ENCODE measurements around the gene STAB2. TPM values are rescaled to one million over a fixed set of nuclear protein-coding genes. Genes with fewer than 3 reads are reported as not detected.

Gene STAB2
- polyA plus RNA-seq, 1 donor from 2014 or later = not detected

DNA sequence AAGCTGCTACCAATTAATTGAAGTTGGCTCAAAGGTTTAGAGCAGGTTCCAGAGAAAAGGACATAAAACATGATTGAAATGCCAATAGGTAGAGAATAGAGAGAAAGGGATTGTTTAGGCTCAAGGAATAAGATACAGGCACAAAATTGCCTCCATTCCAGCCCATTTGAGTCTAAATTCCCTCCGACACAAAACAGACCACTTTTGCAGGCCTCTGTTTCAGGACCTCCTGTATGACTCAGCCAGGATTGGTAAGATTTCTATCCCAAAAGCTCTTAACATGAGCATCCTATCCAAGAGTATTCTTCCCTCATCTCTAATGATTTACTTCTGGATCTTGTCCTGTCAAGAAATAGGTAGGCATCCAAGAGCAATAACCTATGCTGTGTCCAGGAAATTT is 123.5 kb downstream of the STAB2 start:
- Histone ChIP-seq H3F3A (ENCODE audit: insufficient read depth, low read length, poor library complexity, severe bottlenecking) (no peaks in the 10 kb centered on the region), H3K4me3 (ENCODE audit: low read length) (no peak overlapping the region), H3K4me2 (ENCODE audit: low read length) (no peak overlapping the region), H3K9me2 (ENCODE audit: insufficient read depth, low read length) (no peaks in the 10 kb centered on the region), H4K20me1 (ENCODE audit: insufficient read depth) (no peaks in the 10 kb centered on the region), H3K79me2 (replicated peaks; ENCODE audit: insufficient read depth, low read length) (no peaks in the 10 kb centered on the region), H2AFZ (ENCODE audit: low read depth, low read length) (no peak overlapping the region), H3K9ac (ENCODE audit: low read length) (no peak overlapping the region), H3K27ac (ENCODE audit: low read length) (no peak overlapping the region), H3K36me3 (ENCODE audit: insufficient read depth, low read length) (no peaks in the 10 kb centered on the region), H3K27me3 (ENCODE audit: insufficient read depth, low read depth, low read length) (no peaks in the 10 kb centered on the region), H3K9me3 (ENCODE audit: low read length) (no peaks in the 10 kb centered on the region)
- TF ChIP-seq EZH2 (IDR thresholded peaks at IDR 0.05; ENCODE audit: borderline replicate concordance, insufficient read depth, low read length, poor library complexity, severe bottlenecking) (no peak), SMC3 (conservative IDR thresholded peaks at IDR 0.05; ENCODE audit: poor library complexity) (no peak), POLR2AphosphoS5 (IDR thresholded peaks at IDR 0.05) (no peak), TAF1 (IDR thresholded peaks at IDR 0.05; ENCODE audit: low read depth) (no peak)

DNA sequence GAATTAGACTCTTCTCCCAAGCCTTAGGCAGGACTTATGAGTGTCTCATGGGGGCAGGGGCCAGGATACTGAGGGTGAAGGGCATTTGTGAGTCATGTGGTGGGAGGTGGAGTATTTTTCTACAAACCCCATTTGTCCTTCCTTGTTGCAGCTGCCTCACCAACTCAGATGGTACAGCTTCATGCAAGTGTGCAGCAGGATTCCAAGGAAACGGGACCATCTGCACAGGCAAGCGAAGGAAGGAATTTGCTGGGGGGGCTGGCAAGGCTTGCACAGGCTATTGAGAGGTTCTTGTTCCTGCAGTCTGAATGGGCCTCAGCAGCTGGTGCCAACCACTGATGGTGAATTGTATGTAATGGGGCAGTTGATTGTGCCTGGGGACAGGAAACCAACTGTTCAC is 125.1 kb downstream of the STAB2 start:
- no peak overlapping the region for H2AFZ ChIP-seq (ENCODE audit: low read depth, low read length)
- no peak overlapping the region for H3K4me2 ChIP-seq (ENCODE audit: low read length)
- H3K79me2 ChIP-seq (replicated peaks; ENCODE audit: insufficient read depth, low read length) = no peaks in the 10 kb centered on the region
- H4K20me1 ChIP-seq (ENCODE audit: insufficient read depth) = no peaks in the 10 kb centered on the region
- TF ChIP-seq EZH2 (IDR thresholded peaks at IDR 0.05; ENCODE audit: borderline replicate concordance, insufficient read depth, low read length, poor library complexity, severe bottlenecking) = no peak
- TF ChIP-seq REST (IDR thresholded peaks at IDR 0.05; ENCODE audit: borderline replicate concordance) = no peak
- TF ChIP-seq EP300 (conservative IDR thresholded peaks at IDR 0.05; ENCODE audit: poor library complexity, severe bottlenecking) = no peak
- no peak for TF ChIP-seq MXI1 (conservative IDR thresholded peaks at IDR 0.05; ENCODE audit: poor library complexity, severe bottlenecking)
- TF ChIP-seq RAD21 (conservative IDR thresholded peaks at IDR 0.05) = no peak
- TF ChIP-seq TAF1 (IDR thresholded peaks at IDR 0.05; ENCODE audit: low read depth) = no peak
- no peak for TF ChIP-seq POLR2AphosphoS5 (IDR thresholded peaks at IDR 0.05)
- no peak for TF ChIP-seq SMC3 (conservative IDR thresholded peaks at IDR 0.05; ENCODE audit: poor library complexity)
- TF ChIP-seq, protein P1, sequence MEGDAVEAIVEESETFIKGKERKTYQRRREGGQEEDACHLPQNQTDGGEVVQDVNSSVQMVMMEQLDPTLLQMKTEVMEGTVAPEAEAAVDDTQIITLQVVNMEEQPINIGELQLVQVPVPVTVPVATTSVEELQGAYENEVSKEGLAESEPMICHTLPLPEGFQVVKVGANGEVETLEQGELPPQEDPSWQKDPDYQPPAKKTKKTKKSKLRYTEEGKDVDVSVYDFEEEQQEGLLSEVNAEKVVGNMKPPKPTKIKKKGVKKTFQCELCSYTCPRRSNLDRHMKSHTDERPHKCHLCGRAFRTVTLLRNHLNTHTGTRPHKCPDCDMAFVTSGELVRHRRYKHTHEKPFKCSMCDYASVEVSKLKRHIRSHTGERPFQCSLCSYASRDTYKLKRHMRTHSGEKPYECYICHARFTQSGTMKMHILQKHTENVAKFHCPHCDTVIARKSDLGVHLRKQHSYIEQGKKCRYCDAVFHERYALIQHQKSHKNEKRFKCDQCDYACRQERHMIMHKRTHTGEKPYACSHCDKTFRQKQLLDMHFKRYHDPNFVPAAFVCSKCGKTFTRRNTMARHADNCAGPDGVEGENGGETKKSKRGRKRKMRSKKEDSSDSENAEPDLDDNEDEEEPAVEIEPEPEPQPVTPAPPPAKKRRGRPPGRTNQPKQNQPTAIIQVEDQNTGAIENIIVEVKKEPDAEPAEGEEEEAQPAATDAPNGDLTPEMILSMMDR (IDR thresholded peaks at IDR 0.05; ENCODE audit: poor library complexity, severe bottlenecking) = no peak
- no peaks in the 10 kb centered on the region for H3K9me3 ChIP-seq (ENCODE audit: low read length)
- no peaks in the 10 kb centered on the region for H3K27me3 ChIP-seq (ENCODE audit: insufficient read depth, low read depth, low read length)
- H3K9me2 ChIP-seq (ENCODE audit: insufficient read depth, low read length) = no peaks in the 10 kb centered on the region
- no peaks in the 10 kb centered on the region for H3F3A ChIP-seq (ENCODE audit: insufficient read depth, low read length, poor library complexity, severe bottlenecking)
- no peak overlapping the region for H3K4me3 ChIP-seq (ENCODE audit: low read length)
- no peaks in the 10 kb centered on the region for H3K36me3 ChIP-seq (ENCODE audit: insufficient read depth, low read length)
- no peak overlapping the region for H3K9ac ChIP-seq (ENCODE audit: low read length)
- H3K27ac ChIP-seq (ENCODE audit: low read length) = no peak overlapping the region

Measured in neural cell (in vitro differentiated cells).